Right lobe of liver (tissue), 6 donors: ENCODE data around the gene SLC46A1. TPM values are rescaled to one million over a fixed set of nuclear protein-coding genes. Genes with fewer than 3 reads are reported as not detected.

Experiments
- ATAC-seq, 4 donors: fragments of 200-7000 bp; cut with Tn5 transposase; one replicate each; pipeline ENCODE4 v1.9.1; 2020; ENCODE audit warnings: mild to moderate bottlenecking in 4 of 4, moderate library complexity in 4 of 4
- DNase-seq, 3 donors: peaks; one replicate each; pipeline ENCODE4 v3.0.0-alpha.2; 2020
- H3K27ac ChIP-seq, 3 donors: fragments of 200-600 bp; one replicate each; pipeline ENCODE4 v1.8.0; 2022
- H3K27me3 ChIP-seq, 2 donors: fragments of 200-600 bp; one replicate each; pipeline ENCODE4 v1.8.0; 2022
- H3K36me3 ChIP-seq, 4 donors: fragments of 200-600 bp; sonication (generic) in 1 of 4; one replicate each; pipeline versions ENCODE4 v1.5.1 to v1.8.0; 2017 to 2022; ENCODE audit warnings: control low read depth in 1 of 4
- H3K4me1 ChIP-seq, 4 donors: fragments of 200-600 bp; sonication (generic) in 1 of 4; one replicate each; pipeline versions ENCODE4 v1.5.1 to v1.8.0; 2017 to 2022; ENCODE audit warnings: control low read depth in 1 of 4
- H3K4me3 ChIP-seq, 3 donors: fragments of 200-600 bp; one replicate each; pipeline ENCODE4 v1.8.0; 2022
- H3K9me3 ChIP-seq, 4 donors: fragments of 200-600 bp; sonication (generic) in 1 of 4; one replicate each; pipeline versions ENCODE4 v1.5.1 to v1.8.0; 2017 to 2022; ENCODE audit warnings: control low read depth in 1 of 4
- POLR2A ChIP-seq: fragments of 450-650 bp; IDR thresholded peaks from one replicate; pipeline ENCODE4 v1.6.1; 2017; ENCODE audit warnings: antibody characterized with exemption, mild to moderate bottlenecking
- WGBS: methylation state at CpG from one replicate; pipeline ENCODE4 v1.1.6; 2018; ENCODE audit warnings: low coverage, low lambda C conversion rate; ENCODE audit not compliant: insufficient coverage; ENCODE audit errors: missing lambda C conversion rate; 5-methylcytosine and 5-hydroxymethylcytosine counted together
- intact Hi-C, 2 donors: fragments of 100-400 bp; cut with DNase I; formaldehyde crosslinking; loops; one replicate each; pipeline versions ENCODE4 v1.11.2 to v1.14.1; 2022
- microRNA-seq, 2 donors: library from miRNA; unstranded; fragments of <30 nt; microRNA quantifications; one replicate each; pipeline ENCODE4, GENCODE V29; 2019 to 2020
- total RNA-seq, 6 experiments: library from RNA; depleted of rRNA in 2 of 6; stranded (reverse); fragments of >200 nt in 2 of 6; fragmentation: NEBNext Ultra II Directional in 3 of 6; extraction: Animal tissue kit (Norgen Biotek cat#: 25700) in 3 of 6; gene quantifications; one replicate each; pipeline versions ENCODE4 v1.1.0 to v1.2.4, GENCODE V29; 2016 to 2023
- TF ChIP-seq, protein P1 (sequence below), 4 donors: fragments of 200-600 bp in 3 of 4; fragments of 450-650 bp in 1 of 4; IDR thresholded peaks; one replicate each; pipeline versions ENCODE4 v1.5.1 to v1.8.0; 2016 to 2022; ENCODE audit warnings: antibody characterized with exemption in 4 of 4, mild to moderate bottlenecking in 2 of 4
- donor health status: DM: no; HTN: yes; CAD: no.
- donor health status: DM: no; HTN: no; CAD: no.
- donor health status: DM: no; HTN: no; CAD: no.
- donor health status: DM: no; HTN: yes; CAD: no.
- donor health status: DM: no; HTN: yes; CAD: no.

The SLC46A1 gene
- total RNA-seq, 6 experiments from 2014 or later, result 22.1 to 44.6 (median 32.1) TPM

GRCh38 chr17:28346746-28347246 is 59.2 kb downstream of the SLC46A1 start:
- no peaks in the 10 kb centered on the region for H3K27me3 ChIP-seq
- peak; percentile 63 to 83 (median 70) for ATAC-seq
- peak; percentile 66 to 83 (median 77) for DNase-seq
- WGBS, result 13% methylated on average over 7 of the region's 7 CpGs
- peaks cover 8 to 74% (median 40%) of the 10 kb centered on the region in 4 donors for H3K36me3 ChIP-seq
- H3K9me3 ChIP-seq, result no peaks in the 10 kb centered on the region
- H3K4me3 ChIP-seq, result peak overlapping the region in 2 of 3 donors; percentile 22 to 34
- intact Hi-C loops, result loop anchor here in 1 of 2 donors (10.0 kb wide), 1 partner anchor 112 kb away; no protein-coding TSS in a partner anchor
- TF ChIP-seq, protein P1, sequence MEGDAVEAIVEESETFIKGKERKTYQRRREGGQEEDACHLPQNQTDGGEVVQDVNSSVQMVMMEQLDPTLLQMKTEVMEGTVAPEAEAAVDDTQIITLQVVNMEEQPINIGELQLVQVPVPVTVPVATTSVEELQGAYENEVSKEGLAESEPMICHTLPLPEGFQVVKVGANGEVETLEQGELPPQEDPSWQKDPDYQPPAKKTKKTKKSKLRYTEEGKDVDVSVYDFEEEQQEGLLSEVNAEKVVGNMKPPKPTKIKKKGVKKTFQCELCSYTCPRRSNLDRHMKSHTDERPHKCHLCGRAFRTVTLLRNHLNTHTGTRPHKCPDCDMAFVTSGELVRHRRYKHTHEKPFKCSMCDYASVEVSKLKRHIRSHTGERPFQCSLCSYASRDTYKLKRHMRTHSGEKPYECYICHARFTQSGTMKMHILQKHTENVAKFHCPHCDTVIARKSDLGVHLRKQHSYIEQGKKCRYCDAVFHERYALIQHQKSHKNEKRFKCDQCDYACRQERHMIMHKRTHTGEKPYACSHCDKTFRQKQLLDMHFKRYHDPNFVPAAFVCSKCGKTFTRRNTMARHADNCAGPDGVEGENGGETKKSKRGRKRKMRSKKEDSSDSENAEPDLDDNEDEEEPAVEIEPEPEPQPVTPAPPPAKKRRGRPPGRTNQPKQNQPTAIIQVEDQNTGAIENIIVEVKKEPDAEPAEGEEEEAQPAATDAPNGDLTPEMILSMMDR (IDR thresholded peaks at IDR 0.05), result peak; percentile 46 to 65 (median 61)
- TF ChIP-seq POLR2A, result no peak
- peak overlapping the region; percentile 72 to 89 (median 86) for H3K27ac ChIP-seq
- peaks cover 3 to 62% (median 34%) of the 10 kb centered on the region in 4 donors for H3K4me1 ChIP-seq

DNA sequence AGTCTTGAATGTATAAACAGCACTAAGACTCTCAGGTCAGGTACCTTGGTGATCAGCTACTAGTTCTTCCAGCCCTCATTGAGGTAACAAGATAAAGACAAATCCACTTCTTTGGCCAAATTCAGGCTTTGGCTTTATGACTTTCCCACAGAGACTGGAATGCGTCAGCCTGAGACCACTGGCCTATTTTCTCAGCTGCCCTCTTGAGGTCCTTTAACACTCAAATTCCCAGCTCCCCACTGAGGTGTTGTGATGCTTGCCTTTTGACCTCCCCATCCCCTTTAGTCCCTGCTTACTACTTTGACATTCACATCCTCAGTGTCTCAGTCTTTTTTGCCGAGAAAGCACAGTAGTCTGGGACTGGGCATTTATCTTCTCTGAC is 59.8 kb downstream of the SLC46A1 start:
- peaks cover 3 to 62% (median 34%) of the 10 kb centered on the region in 4 donors for H3K4me1 ChIP-seq
- TF ChIP-seq, protein P1 (IDR thresholded peaks at IDR 0.05), result no peak
- TF ChIP-seq POLR2A, result no peak
- H3K27me3 ChIP-seq, result no peaks in the 10 kb centered on the region
- peak overlapping the region; percentile 72 to 89 (median 86) for H3K27ac ChIP-seq
- intact Hi-C loops, result loop anchor here in 1 of 2 donors (10.0 kb wide), 1 partner anchor 111 kb away; no protein-coding TSS in a partner anchor
- DNase-seq (no peak), ATAC-seq (peak in 1 of 4 donors; percentile 1)
- H3K36me3 ChIP-seq, result peaks cover 8 to 74% (median 44%) of the 10 kb centered on the region in 4 donors
- no peaks in the 10 kb centered on the region for H3K9me3 ChIP-seq
- H3K4me3 ChIP-seq, result peak overlapping the region in 2 of 3 donors; percentile 22 to 34
- 27% methylated on average over 2 of the region's 2 CpGs for WGBS

DNA sequence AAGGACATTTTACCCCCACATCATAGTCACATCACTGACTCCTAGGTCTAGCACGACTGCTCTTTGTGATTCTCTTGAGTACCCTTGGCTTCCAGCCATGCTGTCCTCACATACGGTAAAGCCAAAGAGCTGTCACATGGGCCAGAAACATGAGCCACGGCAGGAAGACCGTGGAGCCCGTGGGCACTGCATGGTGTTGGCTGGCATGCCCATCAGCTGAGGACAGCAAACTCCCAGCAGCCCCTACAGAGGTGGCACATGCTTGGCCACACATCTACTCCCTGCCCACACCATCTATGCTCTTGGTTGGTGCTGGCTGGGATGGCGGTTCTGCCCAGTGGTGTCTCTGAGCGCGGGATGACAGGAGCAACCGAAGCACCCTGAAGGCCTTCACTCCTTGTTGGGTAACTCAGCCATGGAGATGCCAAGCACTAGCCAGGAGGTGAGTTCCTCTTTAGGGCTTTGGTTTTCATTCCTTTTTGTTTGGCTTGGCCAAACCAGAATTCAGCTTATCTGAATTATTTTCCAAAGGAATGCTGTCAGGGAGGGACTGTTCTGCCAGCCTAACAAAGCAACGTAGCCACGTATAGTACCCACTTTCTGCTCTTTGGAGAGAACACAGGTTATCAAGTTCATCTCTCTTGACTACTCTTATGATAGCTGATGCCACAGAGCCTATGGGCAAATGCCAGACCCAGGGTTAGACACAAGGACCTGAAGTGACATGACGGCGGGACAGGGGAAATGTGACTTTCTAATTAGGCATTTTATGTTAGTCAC is 60.4 kb downstream of the SLC46A1 start:
- WGBS, result 3% methylated on average over 5 of the region's 13 CpGs
- peaks cover 3 to 62% (median 34%) of the 10 kb centered on the region in 4 donors for H3K4me1 ChIP-seq
- H3K27me3 ChIP-seq, result no peaks in the 10 kb centered on the region
- DNase-seq (peak; percentile 62 to 75 (median 70)), ATAC-seq (peak; percentile 38 to 56 (median 52))
- TF ChIP-seq, protein P1 (IDR thresholded peaks at IDR 0.05), result no peak
- TF ChIP-seq POLR2A, result peak; percentile 30
- intact Hi-C loops, result loop anchor here in 1 of 2 donors (10.0 kb wide), 1 partner anchor 111 kb away; no protein-coding TSS in a partner anchor
- peaks cover 7 to 74% (median 44%) of the 10 kb centered on the region in 4 donors for H3K36me3 ChIP-seq
- no peaks in the 10 kb centered on the region for H3K9me3 ChIP-seq
- peak overlapping the region in 2 of 3 donors; percentile 22 to 34 for H3K4me3 ChIP-seq
- peak overlapping the region; percentile 72 to 89 (median 86) for H3K27ac ChIP-seq

Small RNA genes lying within 50 kb of the gene (microRNA-seq; reads per million reads assigned to microRNA genes)
- gene MIR4723, result 0 reads per million in 2 donors

Other genes starting within 250 kb of the SLC46A1 start
- gene TMEM97, start 87.0 kb downstream of the SLC46A1 start, total RNA-seq, result 10 to 100 TPM; 20.0 to 84.0 (median 44.2) TPM
- gene IFT20, start 70.7 kb downstream of the SLC46A1 start, total RNA-seq, result 10 to 100 TPM; 20.6 to 29.6 (median 26.1) TPM
- gene TNFAIP1, start 70.5 kb downstream of the SLC46A1 start, total RNA-seq, result 10 to 100 TPM; 32.3 to 87.6 (median 38.2) TPM
- 100 to 1,000 TPM in 5 of 6 experiments, 10 to 100 TPM in 1; 92.5 to 156 (median 130) TPM for gene POLDIP2, start 48.7 kb downstream of the SLC46A1 start, total RNA-seq
- not detected for gene SEBOX, start 41.0 kb downstream of the SLC46A1 start, total RNA-seq
- 1,000 to 10,000 TPM; 2,747 to 3,771 (median 3,031) TPM for gene VTN, start 35.9 kb downstream of the SLC46A1 start, total RNA-seq
- gene SARM1, start 34.5 kb downstream of the SLC46A1 start, total RNA-seq, result 1 to 10 TPM; 2.8 to 5.1 (median 3.9) TPM
- gene SLC13A2, start 67.4 kb upstream of the SLC46A1 start, total RNA-seq, result under 1 TPM; 0.09 to 0.49 (median 0.24) TPM
- gene FOXN1, start 100.1 kb upstream of the SLC46A1 start, total RNA-seq, result not detected
- 10 to 100 TPM; 11.5 to 37.8 (median 13.1) TPM for gene UNC119, start 146.4 kb upstream of the SLC46A1 start, total RNA-seq
- gene PIGS, start 165.3 kb upstream of the SLC46A1 start, total RNA-seq, result 10 to 100 TPM in 4 of 6 experiments, 1 to 10 TPM in 2; 7.2 to 13.8 (median 11.0) TPM
- 10 to 100 TPM; 36.0 to 76.6 (median 48.9) TPM for gene ALDOC, start 170.7 kb upstream of the SLC46A1 start, total RNA-seq
- gene SPAG5, start 192.8 kb upstream of the SLC46A1 start, total RNA-seq, result 10 to 100 TPM in 4 of 6 experiments, 1 to 10 TPM in 2; 8.4 to 14.1 (median 11.3) TPM
- gene RSKR, start 208.0 kb upstream of the SLC46A1 start, total RNA-seq, result 1 to 10 TPM; 1.5 to 7.3 (median 4.2) TPM
- 10 to 100 TPM; 33.2 to 90.3 (median 47.1) TPM for gene BLTP2, start 238.9 kb upstream of the SLC46A1 start, total RNA-seq